Measurements from ENCODE around the gene GLT1D1.

- no peak for TF ChIP-seq CTCF (IDR thresholded peaks at IDR 0.05)
- no peak for TF ChIP-seq EZH2phosphoT487 (IDR thresholded peaks at IDR 0.05)
Measured at GRCh38 chr12:128992550-128992949, 139.3 kb downstream of the GLT1D1 start.
